Stimulated activated naive CD8-positive, alpha-beta T cell treated with anti-CD3 and anti-CD28 coated beads, Interleukin-15, Interleukin-2, amounts not matched to agents 100 U/mL and 50 U/mL, for 24 hours (primary cell): ENCODE results near the gene SPHKAP.
"Not testable (repeated sequence)": the region's sequence is repeated elsewhere in the genome, so short reads cannot be mapped to it uniquely, and the experiment has no call there.

Experiments
- ATAC-seq: fragments of 150-1000 bp; cut with Tn5 transposase; one replicate; pipeline ENCODE4 v1.10.0; 2021
- DNase-seq: peaks from one replicate; pipeline ENCODE4 v3.0.0; 2021

SPHKAP gene

GRCh38 chr2:228181098-228182019, at the start of gene SPHKAP:
SPHKAP (minus strand) TSS chr2:228181687; CDS start chr2:228181598, 89 bp downstream.
- no peak for DNase-seq
- ATAC-seq: no peak

- ATAC-seq (no peak), DNase-seq (no peak)
Observed at GRCh38 chr2:228227466-228227865, 46.0 kb upstream of the SPHKAP start.

GRCh38 chr2:228224410-228224809, 42.9 kb upstream of the SPHKAP start:
- DNase-seq: no peak
- no peak for ATAC-seq

GRCh38 chr2:228218593-228218992, 37.1 kb upstream of the SPHKAP start:
- ATAC-seq, DNase-seq: not testable (repeated sequence)

- ATAC-seq (no peak), DNase-seq (no peak)
Observed at GRCh38 chr2:228197504-228197903, 16.0 kb upstream of the SPHKAP start.

GRCh38 chr2:228180181-228181097, 1.0 kb downstream of the SPHKAP start:
- ATAC-seq (no peak), DNase-seq (no peak)

GRCh38 chr2:228167290-228167689, 14.2 kb downstream of the SPHKAP start:
- no peak for ATAC-seq
- DNase-seq: no peak

- DNase-seq: no peak
- no peak for ATAC-seq
Observed at GRCh38 chr2:228164718-228165117, 16.8 kb downstream of the SPHKAP start.

GRCh38 chr2:228157841-228158240, 23.6 kb downstream of the SPHKAP start:
- ATAC-seq: no peak

GRCh38 chr2:228144961-228145360, 36.5 kb downstream of the SPHKAP start:
- no peak for DNase-seq
- ATAC-seq: no peak

More at GRCh38 chr2:228157841-228158240, 23.6 kb downstream of the SPHKAP start:
- no peak for DNase-seq

GRCh38 chr2:228140934-228141528, 40.5 kb downstream of the SPHKAP start:
- DNase-seq: no peak
- no peak for ATAC-seq

GRCh38 chr2:228136027-228136426, 45.5 kb downstream of the SPHKAP start:
- no peak for DNase-seq
- ATAC-seq: no peak

- no peak for DNase-seq
- no peak for ATAC-seq
Observed at GRCh38 chr2:228135300-228135699, 46.2 kb downstream of the SPHKAP start.

- DNase-seq (no peak), ATAC-seq (no peak)
Observed at GRCh38 chr2:228131833-228132232, 49.7 kb downstream of the SPHKAP start.

GRCh38 chr2:228126401-228126800, 55.1 kb downstream of the SPHKAP start:
- ATAC-seq: no peak
- no peak for DNase-seq

- ATAC-seq (no peak), DNase-seq (no peak)
Observed at GRCh38 chr2:228118940-228119339, 62.5 kb downstream of the SPHKAP start.

- DNase-seq (no peak), ATAC-seq (no peak)
Observed at GRCh38 chr2:228107846-228108245, 73.6 kb downstream of the SPHKAP start.

- ATAC-seq (no peak), DNase-seq (no peak)
Observed at GRCh38 chr2:228105526-228106250, 75.8 kb downstream of the SPHKAP start.

- no peak for ATAC-seq
- DNase-seq: no peak
Observed at GRCh38 chr2:228104215-228104614, 77.3 kb downstream of the SPHKAP start.

GRCh38 chr2:228103379-228103778, 78.1 kb downstream of the SPHKAP start:
- no peak for DNase-seq
- ATAC-seq: no peak

GRCh38 chr2:228102949-228103348, 78.5 kb downstream of the SPHKAP start:
- ATAC-seq (no peak), DNase-seq (no peak)
